Progenitor cell of endocrine pancreas (in vitro differentiated cells): ENCODE results near the gene RHOF. TPM values are rescaled to one million over a fixed set of nuclear protein-coding genes. Genes with fewer than 3 reads are reported as not detected.
A peak's percentile ranks its signal among the peaks of the same experiment; 100 is the strongest.

ENCODE experiments used
- DNase-seq: peaks from one replicate; pipeline ENCODE4 v3.0.0; 2021; ENCODE audit warnings: low spot score; ENCODE audit not compliant: unreplicated experiment
- H3K27ac Mint-ChIP-seq: 2 replicates; pipeline ENCODE4 v1.8.0; 2021; ENCODE audit warnings: mild to moderate bottlenecking, moderate library complexity, mixed read lengths
- H3K27me3 Mint-ChIP-seq: 2 replicates; pipeline ENCODE4 v1.8.0; 2021; ENCODE audit warnings: mixed read lengths
- H3K36me3 Mint-ChIP-seq: 2 replicates; pipeline ENCODE4 v1.8.0; 2022; ENCODE audit warnings: mixed read lengths; ENCODE audit not compliant: insufficient read depth
- H3K4me1 Mint-ChIP-seq: 2 replicates; pipeline ENCODE4 v1.8.0; 2021; ENCODE audit warnings: low read depth, mixed read lengths
- H3K4me3 Mint-ChIP-seq: 2 replicates; pipeline ENCODE4 v1.8.0; 2021; ENCODE audit warnings: low read depth, mild to moderate bottlenecking, moderate library complexity, mixed read lengths
- H3K9me3 Mint-ChIP-seq: 2 replicates; pipeline ENCODE4 v1.8.0; 2021; ENCODE audit warnings: low read depth, mixed read lengths
- total RNA-seq: library from RNA; stranded (reverse); gene quantifications from 2 replicates; pipeline ENCODE4 v1.2.1, GENCODE V29; 2021
- TF ChIP-seq, protein P1 (sequence below): fragments of 200-600 bp; sonication (generic); IDR thresholded peaks from one replicate; pipeline ENCODE4 v1.5.0; 2021; ENCODE audit warnings: antibody characterized with exemption, mild to moderate bottlenecking; ENCODE audit not compliant: unreplicated experiment

The RHOF gene
- total RNA-seq, 1 donor from 2014 or later: 36.0 TPM

DNA sequence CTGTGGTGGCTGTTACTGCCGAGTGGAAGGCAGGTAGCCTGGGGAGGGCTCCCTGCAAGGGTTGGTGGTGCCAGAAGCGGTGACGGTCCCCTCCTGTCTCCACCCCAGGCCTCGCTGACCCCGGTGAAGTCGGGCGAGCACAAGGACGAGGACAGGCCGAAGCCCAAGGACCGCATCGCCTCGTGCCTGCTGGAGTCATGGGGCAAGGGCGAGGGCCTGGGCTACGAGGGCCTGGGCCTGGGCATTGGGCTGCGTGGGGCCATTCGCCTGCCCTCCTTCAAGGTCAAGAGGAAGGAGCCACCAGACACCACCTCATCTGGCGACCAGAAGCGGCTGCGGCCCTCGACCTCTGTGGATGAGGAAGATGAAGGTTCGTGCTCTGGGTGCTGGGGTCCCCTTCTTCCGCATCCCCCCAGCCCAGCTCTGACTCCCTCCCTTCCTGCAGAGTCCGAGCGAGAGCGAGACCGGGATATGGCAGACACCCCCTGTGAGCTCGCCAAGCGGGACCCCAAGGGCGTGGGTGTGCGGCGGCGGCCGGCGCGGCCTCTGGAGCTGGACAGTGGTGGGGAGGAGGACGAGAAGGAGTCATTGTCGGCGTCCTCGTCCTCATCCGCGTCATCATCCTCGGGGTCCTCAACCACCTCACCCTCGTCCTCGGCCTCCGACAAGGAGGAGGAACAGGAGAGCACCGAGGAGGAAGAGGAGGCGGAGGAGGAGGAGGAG lies 23.6 kb upstream of the RHOF start:
- H3K36me3 Mint-ChIP-seq: peaks cover 16% of the 10 kb centered on the region
- TF ChIP-seq, protein P1, sequence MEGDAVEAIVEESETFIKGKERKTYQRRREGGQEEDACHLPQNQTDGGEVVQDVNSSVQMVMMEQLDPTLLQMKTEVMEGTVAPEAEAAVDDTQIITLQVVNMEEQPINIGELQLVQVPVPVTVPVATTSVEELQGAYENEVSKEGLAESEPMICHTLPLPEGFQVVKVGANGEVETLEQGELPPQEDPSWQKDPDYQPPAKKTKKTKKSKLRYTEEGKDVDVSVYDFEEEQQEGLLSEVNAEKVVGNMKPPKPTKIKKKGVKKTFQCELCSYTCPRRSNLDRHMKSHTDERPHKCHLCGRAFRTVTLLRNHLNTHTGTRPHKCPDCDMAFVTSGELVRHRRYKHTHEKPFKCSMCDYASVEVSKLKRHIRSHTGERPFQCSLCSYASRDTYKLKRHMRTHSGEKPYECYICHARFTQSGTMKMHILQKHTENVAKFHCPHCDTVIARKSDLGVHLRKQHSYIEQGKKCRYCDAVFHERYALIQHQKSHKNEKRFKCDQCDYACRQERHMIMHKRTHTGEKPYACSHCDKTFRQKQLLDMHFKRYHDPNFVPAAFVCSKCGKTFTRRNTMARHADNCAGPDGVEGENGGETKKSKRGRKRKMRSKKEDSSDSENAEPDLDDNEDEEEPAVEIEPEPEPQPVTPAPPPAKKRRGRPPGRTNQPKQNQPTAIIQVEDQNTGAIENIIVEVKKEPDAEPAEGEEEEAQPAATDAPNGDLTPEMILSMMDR: no peak

DNA sequence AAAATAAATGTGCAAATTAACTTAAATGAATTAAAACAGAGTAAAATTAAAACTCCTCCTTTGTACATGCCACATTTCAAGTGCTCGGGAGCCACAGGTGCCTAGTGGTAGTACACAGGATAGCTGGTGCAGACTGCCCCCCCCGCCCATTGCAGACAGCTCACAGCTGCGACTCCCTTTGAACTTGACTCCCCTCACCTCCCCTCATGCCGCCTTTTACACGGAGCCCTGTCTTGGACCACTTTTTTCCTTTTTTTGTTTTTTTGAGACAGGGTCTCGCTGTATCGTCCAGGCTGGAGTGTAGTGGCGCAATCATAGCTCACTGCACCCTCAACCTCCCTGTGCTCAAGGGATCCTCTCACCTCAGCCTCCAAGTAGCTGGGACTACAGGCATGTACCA lies 21.8 kb upstream of the RHOF start:
- Mint-ChIP-seq H3K36me3 (peaks cover 16% of the 10 kb centered on the region), H3K27me3 (no peaks in the 10 kb centered on the region), H3K4me3 (no peak overlapping the region), H3K9me3 (no peaks in the 10 kb centered on the region), H3K4me1 (peaks cover 15% of the 10 kb centered on the region), H3K27ac (peak overlapping the region; percentile 67)
- TF ChIP-seq, protein P1: no peak
- DNase-seq: no peak

More for the DNA sequence above, 23.6 kb upstream of the RHOF start:
- no peak for DNase-seq
- Mint-ChIP-seq H3K9me3 (no peaks in the 10 kb centered on the region), H3K27me3 (no peaks in the 10 kb centered on the region), H3K27ac (no peak overlapping the region), H3K4me3 (no peak overlapping the region), H3K4me1 (peaks cover 6% of the 10 kb centered on the region)

DNA sequence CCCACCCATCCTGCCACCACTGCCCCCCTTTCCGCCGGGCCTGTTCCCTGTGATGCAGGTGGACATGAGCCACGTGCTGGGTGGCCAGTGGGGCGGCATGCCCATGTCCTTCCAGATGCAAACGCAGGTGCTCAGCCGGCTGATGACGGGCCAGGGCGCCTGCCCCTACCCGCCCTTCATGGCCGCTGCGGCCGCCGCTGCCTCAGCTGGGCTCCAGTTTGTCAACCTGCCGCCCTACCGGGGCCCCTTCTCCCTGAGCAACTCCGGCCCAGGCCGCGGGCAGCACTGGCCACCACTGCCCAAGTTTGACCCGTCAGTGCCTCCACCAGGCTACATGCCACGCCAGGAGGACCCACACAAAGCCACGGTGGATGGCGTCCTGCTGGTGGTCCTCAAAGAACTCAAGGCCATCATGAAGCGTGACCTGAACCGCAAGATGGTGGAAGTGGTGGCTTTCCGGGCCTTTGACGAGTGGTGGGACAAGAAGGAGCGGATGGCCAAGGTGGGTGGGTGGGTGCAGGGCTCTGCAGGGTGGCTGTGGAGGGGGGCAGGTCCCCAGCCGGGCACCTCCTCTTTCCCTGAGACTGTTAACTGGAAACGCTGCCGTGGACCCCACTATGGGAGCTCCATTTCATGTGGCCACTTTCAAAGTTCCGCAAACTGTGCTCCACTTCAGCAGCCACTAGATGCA lies 21.1 kb upstream of the RHOF start:
- Mint-ChIP-seq H3K4me1 (peaks cover 15% of the 10 kb centered on the region), H3K27me3 (no peaks in the 10 kb centered on the region), H3K36me3 (peaks cover 17% of the 10 kb centered on the region), H3K4me3 (no peak overlapping the region), H3K27ac (no peak overlapping the region), H3K9me3 (no peaks in the 10 kb centered on the region)
- no peak for DNase-seq
- TF ChIP-seq, protein P1: no peak

DNA sequence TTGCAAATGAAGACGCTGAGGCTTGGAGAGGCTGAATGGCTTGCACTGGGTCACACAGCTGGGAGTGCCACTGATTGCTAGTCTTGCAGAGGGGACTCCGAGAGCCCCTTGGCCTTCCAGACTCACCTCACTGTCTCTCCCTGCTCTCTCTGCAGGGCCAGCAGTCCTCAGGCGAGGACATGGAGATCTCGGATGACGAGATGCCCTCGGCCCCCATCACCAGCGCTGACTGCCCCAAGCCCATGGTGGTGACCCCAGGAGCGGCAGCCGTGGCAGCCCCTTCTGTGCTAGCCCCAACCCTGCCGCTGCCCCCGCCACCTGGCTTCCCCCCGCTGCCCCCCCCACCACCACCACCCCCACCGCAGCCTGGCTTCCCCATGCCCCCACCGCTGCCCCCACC lies 20.5 kb upstream of the RHOF start:
- Mint-ChIP-seq H3K4me1 (peaks cover 15% of the 10 kb centered on the region), H3K27me3 (no peaks in the 10 kb centered on the region), H3K9me3 (no peaks in the 10 kb centered on the region), H3K27ac (no peak overlapping the region), H3K36me3 (peaks cover 17% of the 10 kb centered on the region), H3K4me3 (no peak overlapping the region)
- no peak for DNase-seq
- TF ChIP-seq, protein P1: no peak

DNA sequence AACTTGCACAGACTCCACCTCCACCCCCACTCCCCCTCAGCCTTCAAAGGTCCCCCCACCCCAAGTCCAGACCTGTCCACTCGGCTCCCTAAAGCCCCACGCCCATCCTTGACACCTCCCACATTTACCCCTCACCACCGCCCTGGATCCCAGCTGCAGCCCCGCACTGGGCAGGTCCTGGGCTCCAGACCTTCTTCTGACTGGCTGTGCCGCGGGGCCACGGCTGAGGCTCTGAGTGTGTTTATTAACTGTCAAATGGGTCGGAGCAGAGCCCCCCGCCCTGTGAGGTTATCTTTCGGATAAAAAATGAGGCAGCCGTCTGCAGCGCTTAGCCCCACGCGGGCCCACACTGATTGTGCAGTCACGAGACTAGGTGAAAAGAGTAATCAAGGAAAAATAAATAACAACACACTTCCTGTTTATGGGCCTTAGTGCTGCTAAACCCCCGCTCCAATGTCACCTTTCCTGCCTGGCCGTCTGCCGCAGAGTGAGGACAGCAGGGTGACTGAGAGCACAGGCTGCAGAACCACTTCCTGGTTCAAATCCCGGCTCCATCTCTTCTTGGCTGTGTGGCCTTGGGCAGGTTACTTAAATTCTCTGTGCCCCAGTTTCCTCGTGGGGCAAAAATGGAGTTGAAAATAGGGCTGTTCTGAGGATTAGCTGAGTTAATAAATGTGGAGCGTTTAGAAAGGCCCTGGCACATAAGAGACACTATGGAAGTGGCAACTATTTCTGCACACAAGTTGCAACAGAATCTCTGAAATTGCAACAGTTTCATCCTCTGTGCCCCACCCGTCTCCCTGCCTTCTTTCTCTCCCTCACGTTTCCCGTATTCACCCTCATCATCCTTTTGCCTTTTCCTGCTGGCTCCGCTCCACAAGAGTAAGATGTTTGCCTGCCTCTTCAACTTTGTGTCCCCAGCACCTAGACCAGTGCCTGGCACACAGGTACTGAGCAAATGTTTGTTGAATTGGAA lies 19.7 kb upstream of the RHOF start:
- H3K36me3 Mint-ChIP-seq: peaks cover 21% of the 10 kb centered on the region

More for the DNA sequence above, 19.7 kb upstream of the RHOF start:
- DNase-seq: no peak
- H3K4me3 Mint-ChIP-seq: peak overlapping the region; percentile 77
- H3K27ac Mint-ChIP-seq: peak overlapping the region; percentile 42
- no peaks in the 10 kb centered on the region for H3K9me3 Mint-ChIP-seq
- H3K27me3 Mint-ChIP-seq: no peaks in the 10 kb centered on the region
- TF ChIP-seq, protein P1: no peak
- H3K4me1 Mint-ChIP-seq: peaks cover 15% of the 10 kb centered on the region
